Stimulated activated naive B cell treated with anti-CD40 and anti-IgM and Interleukin-4, amounts not matched to agents 10 μg/mL and 1 μg/mL and 100 μg/mL, for 72 hours (primary cell): ENCODE data around the gene G3BP1.
A peak's percentile ranks its signal among the peaks of the same experiment; 100 is the strongest.
"Not testable (repeated sequence)": the region's sequence is repeated elsewhere in the genome, so short reads cannot be mapped to it uniquely, and the experiment has no call there.

Experiments used
- ATAC-seq, 2 donors: fragments of 150-1000 bp; cut with Tn5 transposase; replicated peaks; 2 replicates each; pipeline ENCODE4 v1.10.0; 2021; ENCODE audit warnings: moderate library complexity in 1 of 2
- DNase-seq: peaks from one replicate; pipeline ENCODE4 v3.0.0; 2021
- H3K27ac Mint-ChIP-seq: one replicate; pipeline ENCODE4 v1.8.0; 2022; ENCODE audit warnings: mild to moderate bottlenecking, mixed read lengths
- H3K27me3 Mint-ChIP-seq, 2 donors: one replicate each; pipeline ENCODE4 v1.8.0; 2022; ENCODE audit warnings: mixed read lengths in 2 of 2
- H3K36me3 Mint-ChIP-seq, 2 donors: one replicate each; pipeline ENCODE4 v1.8.0; 2022; ENCODE audit warnings: mixed read lengths in 2 of 2, mild to moderate bottlenecking in 1 of 2
- H3K4me1 Mint-ChIP-seq, 2 donors: one replicate each; pipeline ENCODE4 v1.8.0; 2022; ENCODE audit warnings: mixed read lengths in 2 of 2, mild to moderate bottlenecking in 1 of 2
- H3K4me3 Mint-ChIP-seq, 2 donors: one replicate each; pipeline ENCODE4 v1.8.0; 2022; ENCODE audit warnings: mild to moderate bottlenecking in 2 of 2, mixed read lengths in 2 of 2, moderate library complexity in 1 of 2
- H3K9me3 Mint-ChIP-seq, 2 donors: one replicate each; pipeline ENCODE4 v1.8.0; 2022; ENCODE audit warnings: mixed read lengths in 2 of 2, mild to moderate bottlenecking in 1 of 2

G3BP1 gene

DNA sequence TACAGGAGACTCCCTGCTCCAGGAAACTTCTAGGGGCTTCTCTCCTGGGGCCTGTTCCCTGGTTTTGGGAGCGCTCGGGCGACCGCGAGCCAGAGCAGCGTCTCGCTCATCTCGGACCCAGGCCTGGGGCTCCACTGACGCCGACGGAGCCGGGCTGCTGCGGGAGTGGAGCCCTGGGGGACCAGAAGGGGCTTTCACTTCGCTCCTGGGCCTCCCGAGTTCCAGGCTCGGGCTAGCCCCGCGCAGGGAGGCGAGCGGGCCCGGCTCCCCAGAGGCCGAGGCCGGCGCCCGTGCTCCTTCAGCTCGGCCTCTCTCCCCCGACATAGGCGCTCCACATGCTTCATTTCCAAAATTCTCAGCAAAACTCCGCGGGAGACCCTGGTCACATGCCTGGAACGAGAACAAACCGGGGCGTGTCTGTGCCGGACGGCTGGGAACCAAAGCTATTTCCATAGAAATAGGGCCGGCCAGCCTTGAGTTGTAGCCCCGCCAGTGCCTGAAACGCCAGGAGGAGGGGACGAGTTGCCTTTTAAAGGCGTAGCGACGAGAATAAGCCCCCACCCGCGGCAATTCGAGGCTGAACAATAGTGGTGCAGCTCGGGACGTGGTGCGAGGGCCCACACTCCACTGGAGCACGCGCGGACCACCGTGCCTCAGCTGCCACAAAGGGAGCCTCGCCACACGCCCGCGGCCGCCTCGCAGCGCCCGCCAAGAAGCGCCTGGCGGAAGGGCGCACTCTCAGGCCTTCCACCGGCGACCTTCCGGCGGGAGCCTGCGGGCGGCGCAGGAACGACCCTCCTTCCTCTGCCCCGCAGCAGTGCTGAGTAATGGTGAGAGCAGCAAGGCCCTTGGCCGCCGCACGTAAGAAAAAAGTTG, 1.1 kb upstream of the G3BP1 start:
- Mint-ChIP-seq H3K4me1 (peaks cover 10 to 39% of the 10 kb centered on the region in 2 donors), H3K27me3 (no peaks in the 10 kb centered on the region), H3K27ac (no peak overlapping the region), H3K9me3 (no peaks in the 10 kb centered on the region), H3K4me3 (no peak overlapping the region), H3K36me3 (peaks cover 0 to 13% of the 10 kb centered on the region in 2 donors)
- peak; percentile 35 for DNase-seq
- ATAC-seq, result peak; percentile 33

DNA sequence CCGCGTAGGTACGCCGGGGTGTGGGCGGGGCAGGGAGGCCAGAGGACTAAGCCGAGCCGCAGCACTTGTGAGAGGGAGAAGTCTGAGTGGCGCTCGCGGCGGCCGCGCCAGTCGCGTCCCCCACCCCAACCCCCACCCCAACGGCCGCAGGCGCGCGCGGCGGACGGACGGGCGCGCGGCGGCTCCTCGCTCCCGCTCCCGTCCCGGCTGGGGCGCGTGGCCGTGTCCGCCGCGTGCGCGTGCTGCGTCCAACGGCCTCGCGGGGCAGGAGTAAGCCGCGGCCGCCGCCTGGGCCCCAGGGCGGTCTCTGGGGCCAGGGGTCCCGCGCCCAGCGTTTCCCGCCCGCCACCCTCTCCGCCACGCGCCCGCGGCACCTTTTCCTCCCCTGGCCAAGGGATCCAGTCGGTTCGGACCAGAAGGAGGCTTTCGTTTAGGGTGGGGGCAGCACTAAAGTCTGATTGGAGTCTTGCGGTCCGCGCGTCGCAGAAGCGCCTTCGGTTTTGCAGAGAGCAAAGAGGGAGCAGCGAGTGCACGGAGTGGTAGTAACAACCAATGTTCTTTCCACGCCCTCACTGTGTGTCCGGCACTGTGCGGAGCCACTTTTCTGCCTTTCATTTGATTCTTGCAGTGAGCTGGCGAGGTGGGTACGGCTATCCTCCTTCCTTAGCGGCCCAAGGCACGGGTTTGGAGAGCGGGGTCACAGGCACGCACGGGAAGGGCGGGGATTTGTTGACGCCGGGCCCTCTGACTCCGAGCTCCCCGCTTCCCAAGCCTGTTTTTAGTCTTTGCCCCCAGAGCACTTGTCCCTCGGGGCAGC, 483 bp downstream of the G3BP1 start:
- H3K4me3 Mint-ChIP-seq, result peak overlapping the region in 1 of 2 donors; percentile 95
- peak; percentile 6 to 12 for ATAC-seq
- H3K4me1 Mint-ChIP-seq, result peaks cover 19 to 55% of the 10 kb centered on the region in 2 donors
- no peaks in the 10 kb centered on the region for H3K9me3 Mint-ChIP-seq
- H3K27me3 Mint-ChIP-seq, result no peaks in the 10 kb centered on the region
- peak overlapping the region; percentile 93 for H3K27ac Mint-ChIP-seq
- peaks cover 3 to 24% of the 10 kb centered on the region in 2 donors for H3K36me3 Mint-ChIP-seq
- peak; percentile 5 for DNase-seq

DNA sequence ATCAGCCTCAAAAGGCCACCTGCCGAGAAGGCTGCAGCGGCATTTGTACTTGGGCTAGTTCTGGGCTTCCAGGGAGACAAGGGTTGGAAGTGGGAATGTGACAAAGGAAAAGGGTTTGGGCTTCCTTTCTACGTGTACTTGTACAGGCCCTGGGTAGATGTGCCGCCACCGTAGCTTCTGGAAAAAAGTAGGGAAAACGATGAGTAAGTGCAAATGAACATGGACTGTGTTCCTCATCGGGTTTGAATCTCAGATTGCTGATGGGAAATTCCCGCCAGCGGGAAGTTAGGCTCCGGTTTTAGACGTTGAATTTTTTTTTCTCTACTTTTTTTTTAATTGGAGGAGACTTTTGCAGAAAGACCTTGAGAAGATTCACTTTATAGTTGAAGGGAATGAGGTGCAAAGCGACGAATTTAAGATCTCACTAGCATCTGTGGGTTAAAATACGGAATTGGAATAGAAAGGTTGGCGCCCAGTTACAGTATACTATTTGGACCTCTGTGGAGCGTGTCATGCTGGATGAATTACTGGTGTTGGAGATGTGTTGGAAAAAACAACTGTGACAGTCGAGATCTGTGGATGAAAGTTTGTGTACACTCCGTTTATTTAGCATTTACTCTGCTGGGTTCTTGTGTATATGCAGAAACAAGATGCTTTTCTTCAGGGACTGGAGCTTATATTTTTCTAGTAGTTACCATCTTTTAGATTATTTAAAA, 1.2 kb downstream of the G3BP1 start:
- no peaks in the 10 kb centered on the region for H3K27me3 Mint-ChIP-seq
- H3K4me3 Mint-ChIP-seq, result peak overlapping the region in 1 of 2 donors; percentile 95
- DNase-seq (no peak), ATAC-seq (no peak)
- no peaks in the 10 kb centered on the region for H3K9me3 Mint-ChIP-seq
- peak overlapping the region; percentile 93 for H3K27ac Mint-ChIP-seq
- peaks cover 10 to 32% of the 10 kb centered on the region in 2 donors for H3K36me3 Mint-ChIP-seq
- H3K4me1 Mint-ChIP-seq, result peaks cover 26 to 62% of the 10 kb centered on the region in 2 donors

GRCh38 chr5:151773951-151774350, 2.2 kb downstream of the G3BP1 start:
- Mint-ChIP-seq H3K9me3 (no peaks in the 10 kb centered on the region), H3K4me1 (peaks cover 28 to 65% of the 10 kb centered on the region in 2 donors), H3K27me3 (no peaks in the 10 kb centered on the region), H3K36me3 (peaks cover 16 to 38% of the 10 kb centered on the region in 2 donors), H3K4me3 (peak overlapping the region; percentile 42 to 61), H3K27ac (no peak overlapping the region)
- DNase-seq (no peak), ATAC-seq (no peak)

GRCh38 chr5:151775025-151775606, 3.4 kb downstream of the G3BP1 start:
- Mint-ChIP-seq H3K9me3 (no peaks in the 10 kb centered on the region), H3K4me3 (peak overlapping the region in 1 of 2 donors; percentile 37), H3K27me3 (no peaks in the 10 kb centered on the region), H3K36me3 (peaks cover 20 to 49% of the 10 kb centered on the region in 2 donors), H3K27ac (peak overlapping the region; percentile 67), H3K4me1 (peaks cover 37 to 69% of the 10 kb centered on the region in 2 donors)
- ATAC-seq (no peak), DNase-seq (no peak)

DNA sequence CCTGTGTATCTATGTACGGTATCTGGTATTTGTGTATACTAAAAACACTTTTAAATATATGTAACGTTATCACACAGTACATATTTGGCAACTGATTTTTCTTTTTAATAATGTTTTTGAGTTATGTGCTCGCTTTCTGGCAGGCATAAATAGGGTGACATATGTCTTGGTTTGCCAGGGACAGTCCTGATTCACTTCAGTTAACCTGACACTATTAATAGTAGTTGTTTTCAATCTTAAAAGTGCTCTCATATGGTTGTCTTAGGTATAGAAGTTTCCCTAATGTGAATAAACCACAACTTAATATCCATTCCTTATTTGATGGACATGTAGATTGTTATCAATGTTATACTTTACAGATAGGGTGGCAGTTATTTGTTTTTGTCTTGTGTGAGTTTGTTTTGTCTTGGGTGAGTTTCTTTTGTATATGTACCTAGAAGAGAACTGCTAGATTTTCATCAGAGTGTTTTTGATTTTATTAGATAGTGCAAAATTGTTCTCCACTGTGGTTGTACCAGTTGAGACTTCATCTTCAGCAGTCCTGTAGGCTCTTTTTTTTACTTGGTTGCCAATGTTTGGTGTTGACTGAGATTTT, 7.9 kb downstream of the G3BP1 start:
- H3K27ac Mint-ChIP-seq, result peak overlapping the region; percentile 78
- peak; percentile 87 to 89 for ATAC-seq

DNA sequence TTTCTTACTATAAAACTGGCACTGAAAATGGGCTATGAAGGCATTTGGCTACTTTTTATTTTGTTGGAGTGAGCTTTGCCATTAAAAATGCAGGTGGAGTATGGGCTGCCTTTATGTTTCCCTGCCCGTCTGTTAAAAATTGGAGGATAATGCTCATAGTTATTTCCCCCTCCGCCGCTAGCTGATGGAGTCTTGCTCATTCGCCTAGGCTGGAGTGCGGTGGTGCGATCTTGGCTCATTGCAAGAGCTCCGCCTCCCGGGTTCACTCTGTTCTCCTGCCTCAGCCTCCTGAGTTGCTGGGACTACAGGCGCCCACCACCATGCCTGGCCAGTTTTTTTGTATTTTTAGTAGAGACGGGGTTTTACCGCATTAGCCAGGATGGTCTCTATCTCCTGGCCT, 8.6 kb downstream of the G3BP1 start:
- H3K27ac Mint-ChIP-seq, result no peak overlapping the region
- peak overlapping the region; percentile 10 to 14 for H3K4me3 Mint-ChIP-seq
- DNase-seq (no peak), ATAC-seq (no peak)
- H3K36me3 Mint-ChIP-seq, result peaks cover 20 to 42% of the 10 kb centered on the region in 2 donors
- H3K9me3 Mint-ChIP-seq, result no peaks in the 10 kb centered on the region
- peaks cover 42 to 66% of the 10 kb centered on the region in 2 donors for H3K4me1 Mint-ChIP-seq
- no peaks in the 10 kb centered on the region for H3K27me3 Mint-ChIP-seq

More for the DNA sequence above, 7.9 kb downstream of the G3BP1 start:
- Mint-ChIP-seq H3K4me3 (peak overlapping the region; percentile 50 to 55), H3K9me3 (no peaks in the 10 kb centered on the region), H3K4me1 (peaks cover 39 to 66% of the 10 kb centered on the region in 2 donors), H3K36me3 (peaks cover 20 to 43% of the 10 kb centered on the region in 2 donors), H3K27me3 (no peaks in the 10 kb centered on the region)
- DNase-seq, result no peak

DNA sequence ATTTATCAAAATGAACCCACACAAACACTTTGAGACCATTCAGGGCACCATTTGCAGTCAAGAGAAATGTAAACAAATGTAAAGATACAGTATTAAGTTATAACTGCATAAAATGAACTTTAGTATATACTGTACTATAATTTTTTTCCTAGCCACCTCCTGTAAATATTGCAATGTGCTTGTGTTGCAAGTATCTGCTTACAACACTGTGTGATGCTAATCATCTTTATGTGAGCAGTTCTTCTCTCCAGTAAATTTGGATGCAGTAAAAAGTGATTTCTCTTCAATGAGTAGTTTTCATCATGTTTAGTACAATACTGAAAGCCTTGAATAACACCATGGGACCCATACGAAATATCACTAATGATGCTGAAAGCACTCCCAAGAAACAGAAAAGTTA, 9.4 kb downstream of the G3BP1 start:
- no peaks in the 10 kb centered on the region for H3K9me3 Mint-ChIP-seq
- H3K27me3 Mint-ChIP-seq, result no peaks in the 10 kb centered on the region
- no peak for DNase-seq
- no peak overlapping the region for H3K4me3 Mint-ChIP-seq
- no peak for ATAC-seq
- no peak overlapping the region for H3K27ac Mint-ChIP-seq
- H3K36me3 Mint-ChIP-seq, result peaks cover 20 to 40% of the 10 kb centered on the region in 2 donors
- peaks cover 36 to 64% of the 10 kb centered on the region in 2 donors for H3K4me1 Mint-ChIP-seq

- not testable (repeated sequence) for H3K27ac Mint-ChIP-seq, DNase-seq, H3K9me3 Mint-ChIP-seq, H3K27me3 Mint-ChIP-seq, ATAC-seq, H3K4me3 Mint-ChIP-seq
- Mint-ChIP-seq H3K4me1 (peaks cover 26 to 49% of the 10 kb centered on the region in 2 donors), H3K36me3 (peaks cover 15 to 36% of the 10 kb centered on the region in 2 donors)
Observed at GRCh38 chr5:151783664-151784063, 11.9 kb downstream of the G3BP1 start.

DNA sequence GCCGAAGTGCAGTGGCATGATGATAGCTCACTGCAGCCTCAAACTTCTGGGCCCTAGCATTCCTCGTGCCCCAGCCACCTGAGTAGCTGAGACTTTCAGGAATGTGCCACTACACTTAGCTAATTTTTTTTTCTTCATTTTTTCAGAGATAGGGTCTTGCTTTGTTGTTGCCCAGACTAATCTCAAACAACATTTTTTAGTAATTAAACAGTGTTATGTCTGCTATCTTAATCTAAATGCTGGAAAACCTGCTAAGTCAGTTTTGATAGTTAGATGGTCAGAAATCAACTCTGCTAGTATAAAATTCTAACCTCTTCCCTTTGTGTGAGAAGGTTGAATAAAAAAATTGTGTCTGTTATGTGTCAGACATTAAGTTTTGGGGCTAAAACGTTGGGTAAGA, 12.4 kb downstream of the G3BP1 start:
- ATAC-seq, result no peak
- peaks cover 23 to 44% of the 10 kb centered on the region in 2 donors for H3K4me1 Mint-ChIP-seq
- H3K27ac Mint-ChIP-seq, result no peak overlapping the region
- no peaks in the 10 kb centered on the region for H3K27me3 Mint-ChIP-seq
- peaks cover 15 to 35% of the 10 kb centered on the region in 2 donors for H3K36me3 Mint-ChIP-seq
- no peak for DNase-seq
- no peak overlapping the region for H3K4me3 Mint-ChIP-seq
- H3K9me3 Mint-ChIP-seq, result no peaks in the 10 kb centered on the region

- peak overlapping the region; percentile 31 for H3K27ac Mint-ChIP-seq
- no peak overlapping the region for H3K4me3 Mint-ChIP-seq
- H3K36me3 Mint-ChIP-seq, result peaks cover 31 to 37% of the 10 kb centered on the region in 2 donors
- no peak for ATAC-seq
- no peak for DNase-seq
- H3K27me3 Mint-ChIP-seq, result no peaks in the 10 kb centered on the region
- no peaks in the 10 kb centered on the region for H3K9me3 Mint-ChIP-seq
- peaks cover 7 to 23% of the 10 kb centered on the region in 2 donors for H3K4me1 Mint-ChIP-seq
Observed at GRCh38 chr5:151786468-151786867, 14.7 kb downstream of the G3BP1 start.

GRCh38 chr5:151787817-151788216, 16.1 kb downstream of the G3BP1 start:
- ATAC-seq (no peak), DNase-seq (no peak)
- Mint-ChIP-seq H3K27ac (no peak overlapping the region), H3K4me1 (peaks cover 7 to 22% of the 10 kb centered on the region in 2 donors), H3K36me3 (peaks cover 38 to 44% of the 10 kb centered on the region in 2 donors), H3K4me3 (no peak overlapping the region), H3K9me3 (no peaks in the 10 kb centered on the region), H3K27me3 (no peaks in the 10 kb centered on the region)

DNA sequence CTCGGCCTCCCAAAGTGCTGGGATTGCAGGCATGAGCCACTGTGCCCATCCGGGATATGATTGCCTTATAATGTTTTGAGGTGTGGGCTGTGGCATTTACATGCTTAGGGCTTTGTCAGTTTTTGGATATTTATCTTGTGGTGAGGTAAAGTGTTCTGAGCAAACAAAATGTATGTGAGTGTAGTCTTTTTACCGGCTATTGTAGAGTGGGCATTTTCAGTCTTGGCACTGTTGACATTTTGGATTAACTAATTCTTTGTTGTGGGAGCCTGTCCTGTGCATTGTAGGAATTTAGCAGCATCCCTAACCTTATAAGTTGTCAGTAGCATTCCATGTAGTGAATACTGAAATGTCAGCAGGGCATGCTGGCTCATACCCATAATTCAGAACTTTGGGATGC, 21.6 kb downstream of the G3BP1 start:
- Mint-ChIP-seq H3K27me3 (no peaks in the 10 kb centered on the region), H3K4me1 (peaks cover 3 to 5% of the 10 kb centered on the region in 2 donors), H3K4me3 (no peak overlapping the region), H3K27ac (no peak overlapping the region), H3K9me3 (no peaks in the 10 kb centered on the region), H3K36me3 (peaks cover 37 to 47% of the 10 kb centered on the region in 2 donors)
- ATAC-seq (no peak), DNase-seq (no peak)
